Endodermal cell (in vitro differentiated cells): Measurements from ENCODE around the gene FAM200A. TPM values are rescaled to one million over a fixed set of nuclear protein-coding genes. Genes with fewer than 3 reads are reported as not detected.
A peak's percentile ranks its signal among the peaks of the same experiment; 100 is the strongest.

ENCODE experiments used
- DNase-seq: peaks from one replicate; pipeline ENCODE4 v3.0.0-alpha.2; 2017
- H3K27ac ChIP-seq: 2 replicates; pipeline ENCODE4 v1.5.1; 2013; ENCODE audit warnings: mild to moderate bottlenecking, low read depth, low read length, moderate library complexity
- H3K27me3 ChIP-seq: 2 replicates; pipeline ENCODE4 v1.6.1; 2013; ENCODE audit warnings: mild to moderate bottlenecking, low read length, moderate library complexity; ENCODE audit not compliant: insufficient read depth, control insufficient read depth, poor library complexity, severe bottlenecking
- H3K36me3 ChIP-seq: 2 replicates; pipeline ENCODE4 v1.7.0; 2013; ENCODE audit warnings: mild to moderate bottlenecking, low read length, moderate library complexity; ENCODE audit not compliant: control insufficient read depth, insufficient read depth
- H3K4me1 ChIP-seq: one replicate; pipeline ENCODE4 v1.7.0; 2013; ENCODE audit warnings: low read length; ENCODE audit not compliant: control insufficient read depth, insufficient read depth
- H3K4me3 ChIP-seq: 2 replicates; pipeline ENCODE4 v1.5.1; 2013; ENCODE audit warnings: mild to moderate bottlenecking, low read length, moderate library complexity
- H3K9ac ChIP-seq: 2 replicates; pipeline ENCODE4 v1.6.1; 2013; ENCODE audit warnings: mild to moderate bottlenecking, low read length, moderate library complexity; ENCODE audit not compliant: poor library complexity, severe bottlenecking; ENCODE audit errors: extremely low read depth
- H3K9me3 ChIP-seq: 2 replicates; pipeline ENCODE4 v1.6.1; 2013; ENCODE audit warnings: mild to moderate bottlenecking, low read length, moderate library complexity; ENCODE audit not compliant: control insufficient read depth
- H3K27ac Mint-ChIP-seq: 2 replicates; pipeline ENCODE4 v1.8.0; 2020; ENCODE audit warnings: mixed read lengths
- H3K27me3 Mint-ChIP-seq: 2 replicates; pipeline ENCODE4 v1.8.0; 2021; ENCODE audit warnings: mild to moderate bottlenecking, mixed read lengths; ENCODE audit not compliant: insufficient read depth
- H3K36me3 Mint-ChIP-seq: 2 replicates; pipeline ENCODE4 v1.8.0; 2020; ENCODE audit warnings: low read depth, mixed read lengths
- H3K4me1 Mint-ChIP-seq: 2 replicates; pipeline ENCODE4 v1.8.0; 2020; ENCODE audit warnings: mixed read lengths
- H3K4me3 Mint-ChIP-seq: 2 replicates; pipeline ENCODE4 v1.8.0; 2020; ENCODE audit warnings: mild to moderate bottlenecking, moderate library complexity, mixed read lengths
- H3K9me3 Mint-ChIP-seq: 2 replicates; pipeline ENCODE4 v1.8.0; 2020; ENCODE audit warnings: mild to moderate bottlenecking, mixed read lengths
- WGBS, 2 experiments: methylation state at CpG; one replicate each; pipeline versions ENCODE4 v1.1.5 to v1.1.7; 2013; ENCODE audit warnings: missing lambda C conversion rate in 2 of 2, mixed read lengths in 1 of 2; ENCODE audit not compliant: insufficient coverage in 1 of 2, insufficient read length in 1 of 2; 5-methylcytosine and 5-hydroxymethylcytosine counted together
- total RNA-seq, 2 donors: library from RNA; stranded (reverse); fragmentation: NEBNext Ultra II Directional in 1 of 2; extraction: Animal tissue kit (Norgen Biotek cat#: 25700) in 1 of 2; gene quantifications; 2 replicates in 1 of 2; 3 replicates in 1 of 2; pipeline ENCODE4 v1.2.1, GENCODE V29; 2021
- TF ChIP-seq, protein P1 (sequence below): fragments of 200-600 bp; sonication (generic); conservative IDR thresholded peaks from 2 replicates; pipeline ENCODE4 v1.5.0; 2021; ENCODE audit warnings: antibody characterized with exemption, mild to moderate bottlenecking

Gene FAM200A
- total RNA-seq, 2 donors from 2014 or later: 7.7 to 8.3 TPM

DNA sequence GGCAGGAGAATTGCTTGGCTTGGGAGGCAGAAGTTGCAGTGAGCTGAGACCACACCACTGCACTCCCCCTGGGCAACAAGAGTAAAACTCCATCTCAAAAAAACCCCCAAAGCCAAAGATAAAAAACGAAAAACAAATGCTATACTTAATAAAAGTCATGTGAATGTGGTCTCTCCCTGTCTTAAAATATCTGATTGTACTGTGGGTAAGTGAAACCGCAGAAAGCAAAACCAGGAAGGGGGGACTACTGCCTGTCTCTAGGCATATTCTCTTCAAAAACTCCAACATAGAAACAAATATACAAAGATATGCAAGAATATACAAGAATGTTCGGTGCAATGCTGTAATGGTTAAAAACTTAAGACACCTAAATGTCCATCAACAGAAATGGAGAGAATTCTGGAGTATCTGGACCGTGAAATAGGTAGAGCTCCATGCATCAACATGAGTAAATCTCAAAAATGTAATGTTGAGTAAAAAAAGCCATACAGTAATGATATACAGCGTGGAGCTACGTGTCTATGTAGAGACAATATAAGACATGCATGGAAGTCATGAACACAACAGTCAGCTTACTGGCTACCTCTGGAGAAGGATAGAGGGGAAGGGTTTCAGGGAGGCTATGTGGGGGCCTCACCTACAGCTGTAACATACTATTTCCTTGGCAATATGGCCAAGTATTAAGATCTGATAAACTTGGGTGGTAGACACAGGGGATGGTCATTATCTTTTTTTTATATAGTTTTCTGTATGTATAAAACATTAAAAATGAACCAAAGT lies 54.0 kb downstream of the FAM200A start:
- TF ChIP-seq, protein P1, sequence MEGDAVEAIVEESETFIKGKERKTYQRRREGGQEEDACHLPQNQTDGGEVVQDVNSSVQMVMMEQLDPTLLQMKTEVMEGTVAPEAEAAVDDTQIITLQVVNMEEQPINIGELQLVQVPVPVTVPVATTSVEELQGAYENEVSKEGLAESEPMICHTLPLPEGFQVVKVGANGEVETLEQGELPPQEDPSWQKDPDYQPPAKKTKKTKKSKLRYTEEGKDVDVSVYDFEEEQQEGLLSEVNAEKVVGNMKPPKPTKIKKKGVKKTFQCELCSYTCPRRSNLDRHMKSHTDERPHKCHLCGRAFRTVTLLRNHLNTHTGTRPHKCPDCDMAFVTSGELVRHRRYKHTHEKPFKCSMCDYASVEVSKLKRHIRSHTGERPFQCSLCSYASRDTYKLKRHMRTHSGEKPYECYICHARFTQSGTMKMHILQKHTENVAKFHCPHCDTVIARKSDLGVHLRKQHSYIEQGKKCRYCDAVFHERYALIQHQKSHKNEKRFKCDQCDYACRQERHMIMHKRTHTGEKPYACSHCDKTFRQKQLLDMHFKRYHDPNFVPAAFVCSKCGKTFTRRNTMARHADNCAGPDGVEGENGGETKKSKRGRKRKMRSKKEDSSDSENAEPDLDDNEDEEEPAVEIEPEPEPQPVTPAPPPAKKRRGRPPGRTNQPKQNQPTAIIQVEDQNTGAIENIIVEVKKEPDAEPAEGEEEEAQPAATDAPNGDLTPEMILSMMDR: no peak
- Mint-ChIP-seq H3K27ac (no peak overlapping the region), H3K4me1 (peaks cover 16% of the 10 kb centered on the region), H3K27me3 (no peaks in the 10 kb centered on the region), H3K9me3 (peaks cover 35% of the 10 kb centered on the region), H3K36me3 (peaks cover 51% of the 10 kb centered on the region), H3K4me3 (peak overlapping the region; percentile 97)
- no peaks in the 10 kb centered on the region for H3K4me1 ChIP-seq
- peaks cover 25% of the 10 kb centered on the region for H3K9me3 ChIP-seq
- DNase-seq: no peak
- H3K4me3 ChIP-seq: peak overlapping the region; percentile 98
- peaks cover 33% of the 10 kb centered on the region for H3K36me3 ChIP-seq
- no peak overlapping the region for H3K27ac ChIP-seq
- 94 to 96% methylated on average over 4 to 5 of the region's 6 CpGs for WGBS, 2 experiments
- peak overlapping the region; percentile 71 for H3K9ac ChIP-seq
- no peaks in the 10 kb centered on the region for H3K27me3 ChIP-seq

Other genes starting within 250 kb of the FAM200A start
- 100 to 1,000 TPM; 150 to 154 TPM for gene ARPC1A, start 226.2 kb downstream of the FAM200A start, total RNA-seq
- 10 to 100 TPM; 53.3 to 73.9 TPM for gene ARPC1B, start 177.4 kb downstream of the FAM200A start, total RNA-seq
- gene PDAP1, start 143.5 kb downstream of the FAM200A start, total RNA-seq: 100 to 1,000 TPM; 147 to 165 TPM
- gene BUD31, start 143.1 kb downstream of the FAM200A start, total RNA-seq: 100 to 1,000 TPM; 102 to 117 TPM
- gene PTCD1, start 113.3 kb downstream of the FAM200A start, total RNA-seq: 10 to 100 TPM; 11.9 to 12.5 TPM
- 100 to 1,000 TPM in 1 of 2 donors, 10 to 100 TPM in 1; 87.3 to 126 TPM for gene CPSF4, start 113.2 kb downstream of the FAM200A start, total RNA-seq
- gene ATP5MF, start 85.9 kb downstream of the FAM200A start, total RNA-seq: 100 to 1,000 TPM; 455 to 472 TPM
- 10 to 100 TPM; 13.7 to 16.5 TPM for gene ZNF789, start 79.2 kb downstream of the FAM200A start, total RNA-seq
- gene ZNF394, start 51.8 kb downstream of the FAM200A start, total RNA-seq: 10 to 100 TPM; 21.0 to 22.0 TPM
- gene ZKSCAN5, start 47.5 kb downstream of the FAM200A start, total RNA-seq: 10 to 100 TPM; 14.9 to 18.2 TPM
- gene ZNF655, start 6.5 kb upstream of the FAM200A start, total RNA-seq: 10 to 100 TPM; 57.0 to 58.2 TPM
- gene TMEM225B, start 46.2 kb upstream of the FAM200A start, total RNA-seq: 1 to 10 TPM in 1 of 2 donors, under 1 TPM in 1; 0.26 to 3.2 TPM
- gene ZSCAN25, start 64.8 kb upstream of the FAM200A start, total RNA-seq: 10 to 100 TPM; 22.2 to 23.1 TPM
- gene CYP3A5, start 127.9 kb upstream of the FAM200A start, total RNA-seq: under 1 TPM; 0.38 to 0.42 TPM
- not detected for gene CYP3A7, start 183.1 kb upstream of the FAM200A start, total RNA-seq
- under 1 TPM in 1 of 2 donors, not detected in 1; 0.11 TPM for gene CYP3A4, start 232.1 kb upstream of the FAM200A start, total RNA-seq